ENCODE results near the gene PRSS53.

- TF ChIP-seq, protein P1, sequence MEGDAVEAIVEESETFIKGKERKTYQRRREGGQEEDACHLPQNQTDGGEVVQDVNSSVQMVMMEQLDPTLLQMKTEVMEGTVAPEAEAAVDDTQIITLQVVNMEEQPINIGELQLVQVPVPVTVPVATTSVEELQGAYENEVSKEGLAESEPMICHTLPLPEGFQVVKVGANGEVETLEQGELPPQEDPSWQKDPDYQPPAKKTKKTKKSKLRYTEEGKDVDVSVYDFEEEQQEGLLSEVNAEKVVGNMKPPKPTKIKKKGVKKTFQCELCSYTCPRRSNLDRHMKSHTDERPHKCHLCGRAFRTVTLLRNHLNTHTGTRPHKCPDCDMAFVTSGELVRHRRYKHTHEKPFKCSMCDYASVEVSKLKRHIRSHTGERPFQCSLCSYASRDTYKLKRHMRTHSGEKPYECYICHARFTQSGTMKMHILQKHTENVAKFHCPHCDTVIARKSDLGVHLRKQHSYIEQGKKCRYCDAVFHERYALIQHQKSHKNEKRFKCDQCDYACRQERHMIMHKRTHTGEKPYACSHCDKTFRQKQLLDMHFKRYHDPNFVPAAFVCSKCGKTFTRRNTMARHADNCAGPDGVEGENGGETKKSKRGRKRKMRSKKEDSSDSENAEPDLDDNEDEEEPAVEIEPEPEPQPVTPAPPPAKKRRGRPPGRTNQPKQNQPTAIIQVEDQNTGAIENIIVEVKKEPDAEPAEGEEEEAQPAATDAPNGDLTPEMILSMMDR (conservative IDR thresholded peaks at IDR 0.05; ENCODE audit: low read length) = no peak
- TF ChIP-seq EZH2phosphoT487 (IDR thresholded peaks at IDR 0.05; ENCODE audit: borderline replicate concordance, low read depth, low read length) = no peak
These were observed 11.3 kb upstream of the PRSS53 start for GRCh38 chr16:31099860-31100638.
